IMR-90 (cell line): ENCODE measurements around the gene SBF2. TPM values are rescaled to one million over a fixed set of nuclear protein-coding genes. Genes with fewer than 3 reads are reported as not detected.

Source experiments
- ATAC-seq: fragments of 200-7000 bp; cut with Tn5 transposase; 2 replicates; pipeline ENCODE4 v1.9.1; 2020; ENCODE audit warnings: low read depth, mild to moderate bottlenecking, moderate library complexity
- BruUV-seq: library from RNA; stranded (reverse); fragments of 400-500 nt; replicated peaks from 2 replicates; lab custom pipeline; 2021; lab: Mats Ljungman, UMichigan
- CTCF ChIA-PET: fragments of 300-600 bp; formaldehyde crosslinking; extraction: SDS; loops from one replicate; lab custom pipeline; 2021; ENCODE audit warnings: antibody characterized with exemption; lab: Yijun Ruan, JAX
- POLR2A ChIA-PET: fragments of 300-600 bp; sonication (Branson Sonifier 250); formaldehyde crosslinking; loops from one replicate; lab custom pipeline; 2022; ENCODE audit warnings: antibody characterized with exemption; ENCODE audit not compliant: unreplicated experiment; lab: Charles Lee
- DNase-seq: peaks from one replicate; pipeline ENCODE4 v3.0.0; 2013
- H2AFZ ChIP-seq: replicated peaks from 2 replicates; pipeline ENCODE3; 2013; ENCODE audit warnings: low read length, mild to moderate bottlenecking; ENCODE audit not compliant: poor library complexity
- H2AK5ac ChIP-seq: 2 replicates; pipeline ENCODE4 v1.6.1; 2013; ENCODE audit warnings: low read depth, low read length, inconsistent platforms
- H2AK9ac ChIP-seq: replicated peaks from 2 replicates; pipeline ENCODE3; 2013; ENCODE audit warnings: mild to moderate bottlenecking, low read depth, low read length, moderate library complexity; ENCODE audit not compliant: poor library complexity
- H2BK120ac ChIP-seq: 2 replicates; pipeline ENCODE4 v1.6.1; 2013; ENCODE audit warnings: low read depth, low read length, inconsistent platforms
- H2BK15ac ChIP-seq: 3 replicates; pipeline ENCODE4 v1.6.1; 2013; ENCODE audit warnings: low read depth, low read length, inconsistent platforms
- H2BK20ac ChIP-seq: 2 replicates; pipeline ENCODE4 v1.6.1; 2013; ENCODE audit warnings: low read depth, mild to moderate bottlenecking, inconsistent platforms, low read length, moderate library complexity
- H2BK5ac ChIP-seq: 2 replicates; pipeline ENCODE4 v1.6.1; 2013; ENCODE audit warnings: mild to moderate bottlenecking, low read depth, low read length, inconsistent platforms; ENCODE audit not compliant: poor library complexity, severe bottlenecking
- H3K14ac ChIP-seq: replicated peaks from 2 replicates; pipeline ENCODE4 v1.6.1; 2013; ENCODE audit warnings: low read depth, low read length, inconsistent platforms
- H3K18ac ChIP-seq: 2 replicates; pipeline ENCODE4 v1.6.1; 2013; ENCODE audit warnings: low read depth, low read length, control low read depth
- H3K23ac ChIP-seq: 2 replicates; pipeline ENCODE4 v1.6.1; 2013; ENCODE audit warnings: low read depth, low read length, inconsistent platforms
- H3K27ac ChIP-seq: 2 replicates; pipeline ENCODE4 v1.5.1; 2013; ENCODE audit warnings: mild to moderate bottlenecking, control low read depth, low read length; ENCODE audit not compliant: insufficient read depth
- H3K27me3 ChIP-seq: 2 replicates; pipeline ENCODE4 v1.6.1; 2013; ENCODE audit warnings: low read length; ENCODE audit not compliant: control insufficient read depth, insufficient read depth
- H3K36me3 ChIP-seq: 2 replicates; pipeline ENCODE4 v1.6.1; 2013; ENCODE audit warnings: low read length, mixed read lengths; ENCODE audit not compliant: control insufficient read depth, insufficient read depth
- H3K4ac ChIP-seq: 2 replicates; pipeline ENCODE4 v1.6.1; 2013; ENCODE audit warnings: low read depth, low read length, inconsistent platforms
- H3K4me1 ChIP-seq: 2 replicates; pipeline ENCODE4 v1.6.1; 2013; ENCODE audit warnings: low read length, mixed read lengths; ENCODE audit not compliant: control insufficient read depth, insufficient read depth
- H3K4me2 ChIP-seq: 2 replicates; pipeline ENCODE4 v1.6.1; 2013; ENCODE audit warnings: low read depth, mild to moderate bottlenecking, control low read depth, low read length, moderate library complexity
- H3K4me3 ChIP-seq: 2 replicates; pipeline ENCODE4 v1.5.1; 2013; ENCODE audit warnings: low read depth, mild to moderate bottlenecking, control low read depth, low read length, moderate library complexity; ENCODE audit not compliant: insufficient read depth
- H3K56ac ChIP-seq: 2 replicates; pipeline ENCODE4 v1.6.1; 2013; ENCODE audit warnings: low read length, inconsistent platforms; ENCODE audit not compliant: insufficient read depth; ENCODE audit errors: extremely low read depth
- H3K79me1 ChIP-seq, 2 experiments: 2 replicates each; pipeline ENCODE4 v1.6.1; 2013; ENCODE audit warnings: low read length in 2 of 2, inconsistent platforms in 1 of 2, low read depth in 1 of 2
- H3K9ac ChIP-seq: 2 replicates; pipeline ENCODE4 v1.6.1; 2013; ENCODE audit warnings: low read depth, low read length, control low read depth
- H3K9me1 ChIP-seq: 2 replicates; pipeline ENCODE4 v1.6.1; 2013; ENCODE audit warnings: low read length, inconsistent platforms; ENCODE audit not compliant: insufficient read depth
- H3K9me3 ChIP-seq: 2 replicates; pipeline ENCODE4 v1.6.1; 2013; ENCODE audit warnings: low read length; ENCODE audit not compliant: control insufficient read depth, insufficient read depth
- H4K20me1 ChIP-seq: 2 replicates; pipeline ENCODE4 v1.6.1; 2013; ENCODE audit warnings: low read length, inconsistent platforms; ENCODE audit not compliant: insufficient read depth
- H4K5ac ChIP-seq: 2 replicates; pipeline ENCODE4 v1.6.1; 2013; ENCODE audit warnings: mild to moderate bottlenecking, low read depth, low read length, control low read depth
- H4K8ac ChIP-seq, 2 experiments: 2 replicates each; pipeline ENCODE4 v1.6.1; 2013; ENCODE audit warnings: low read depth in 2 of 2, low read length in 2 of 2, control low read depth in 1 of 2, inconsistent platforms in 1 of 2
- H4K91ac ChIP-seq: 2 replicates; pipeline ENCODE4 v1.6.1; 2013; ENCODE audit warnings: low read depth, low read length, inconsistent platforms; ENCODE audit not compliant: insufficient read depth
- RFX5 ChIP-seq: IDR thresholded peaks from 2 replicates; pipeline ENCODE4 v1.8.0; 2012; ENCODE audit warnings: low read depth, mild to moderate bottlenecking, low read length, moderate library complexity
- WGBS, 2 experiments: methylation state at CpG; one replicate each; pipeline versions ENCODE4 v1.1.5 to v1.1.7; 2013; ENCODE audit warnings: missing lambda C conversion rate in 2 of 2; ENCODE audit not compliant: insufficient read length in 1 of 2; ENCODE audit errors: extremely low coverage in 2 of 2; 5-methylcytosine and 5-hydroxymethylcytosine counted together
- dilution Hi-C: fragments of 300-500 bp; cut with HindIII; formaldehyde crosslinking; loops from one replicate; pipeline ENCODE4 v1.14.3; 2018; ENCODE audit warnings: low sequenced_read_pairs; ENCODE audit not compliant: unreplicated experiment
- in situ Hi-C: fragments of 300-500 bp; cut with MboI; formaldehyde crosslinking; loops from 3 replicates; pipeline ENCODE4 v1.14.3; 2019; ENCODE audit warnings: low sequenced_read_pairs, inconsistent platforms, mixed read lengths
- intact Hi-C: fragments of 100-400 bp; cut with micrococcal nuclease; formaldehyde crosslinking; loops from 2 replicates; pipeline ENCODE4 v1.10.0; 2022
- polyA plus RNA-seq, 3 experiments: library from polyadenylated mRNA; depleted of rRNA; stranded (reverse); fragments of >200 nt; gene quantifications; 2 replicates each; pipeline ENCODE4 v1.2.3, GENCODE V29; 2012; ENCODE audit warnings: low replicate concordance in 1 of 3
- total RNA-seq: library from RNA; depleted of rRNA; stranded (reverse); fragments of >200 nt; gene quantifications from 2 replicates; pipeline ENCODE4 v1.2.3, GENCODE V29; 2012
- TF ChIP-seq, protein P1 (sequence below): conservative IDR thresholded peaks from 2 replicates; pipeline ENCODE4 v1.5.1; 2012; ENCODE audit warnings: mild to moderate bottlenecking, low read depth, low read length, improper control_type of control experiment
- TF ChIP-seq, protein P2 (sequence below): fragments of 150-350 bp; IDR thresholded peaks from 2 replicates; pipeline ENCODE4 v1.6.1; 2017; ENCODE audit warnings: mild to moderate bottlenecking, antibody characterized with exemption, low read length, low read depth
- TF ChIP-seq, protein P3 (sequence below): fragments of 150-350 bp; IDR thresholded peaks from 2 replicates; pipeline ENCODE4 v1.6.1; 2016; ENCODE audit warnings: low read depth, mild to moderate bottlenecking, low read length, moderate library complexity, borderline replicate concordance

SBF2 gene
- total and polyA plus RNA-seq, 2 of the 4 experiments (the other 2 are of a cell fraction): 23.8 to 51.8 TPM

DNA sequence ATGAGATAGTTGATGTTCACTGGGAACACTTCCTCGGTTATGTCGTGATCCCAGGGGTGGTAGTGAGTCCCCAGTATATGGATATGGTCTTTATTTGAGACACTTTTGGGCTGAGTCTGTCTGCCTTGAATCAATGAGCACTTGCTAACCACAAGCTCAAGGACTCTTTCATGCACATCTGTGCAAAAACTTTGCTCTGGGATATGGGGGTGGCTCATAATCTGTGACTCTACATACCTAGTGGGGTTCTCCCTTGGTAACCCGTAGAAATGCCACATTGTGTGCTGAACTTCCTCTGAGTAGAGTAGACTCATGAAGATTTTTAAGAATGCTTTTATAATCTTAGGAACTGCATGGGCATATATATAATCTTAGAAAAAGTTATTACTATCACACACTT lies 560.8 kb downstream of the SBF2 start:
- Histone ChIP-seq H3K27me3 (no peaks in the 10 kb centered on the region), H3K4me3 (no peak overlapping the region), H3K4me2 (no peak overlapping the region), H4K8ac (no peak overlapping the region), H3K36me3 (peaks cover 30% of the 10 kb centered on the region), H3K27ac (no peak overlapping the region), H2BK5ac (no peak overlapping the region), H4K5ac (no peak overlapping the region), H2AK9ac (no peak overlapping the region), H4K91ac (no peak overlapping the region), H3K79me1 (peaks cover 21 to 53% of the 10 kb centered on the region in 2 experiments), H2BK20ac (no peak overlapping the region), H3K56ac (no peak overlapping the region), H2BK120ac (no peak overlapping the region), H4K20me1 (no peaks in the 10 kb centered on the region; the same call in 1 of the 2 replicates), H3K4ac (no peak overlapping the region), H3K9me1 (peaks cover 12% of the 10 kb centered on the region), H3K23ac (no peak overlapping the region), H3K9me3 (peaks cover 2% of the 10 kb centered on the region; the same call in 1 of the 2 replicates), H3K18ac (no peak overlapping the region), H3K14ac (no peak overlapping the region), H3K4me1 (peaks cover 2% of the 10 kb centered on the region; the same call in 1 of the 2 replicates), H2AK5ac (no peak overlapping the region), H3K9ac (no peak overlapping the region), H2AFZ (no peak overlapping the region), H2BK15ac (no peak overlapping the region)
- in situ Hi-C loops (no loop called here), intact Hi-C loops (no loop called here), dilution Hi-C loops (no loop called here)
- ATAC-seq (no peak), DNase-seq (no peak)
- no CpG with 5 or more reads among the region's 3 CpGs for WGBS, 2 experiments
- CTCF ChIA-PET: interaction anchor here (1.3 kb wide), 1 partner anchor 18 kb away, joined by 3 read pairs; no protein-coding TSS in a partner anchor
- BruUV-seq: no TSS peak
- TF ChIP-seq, protein P1, sequence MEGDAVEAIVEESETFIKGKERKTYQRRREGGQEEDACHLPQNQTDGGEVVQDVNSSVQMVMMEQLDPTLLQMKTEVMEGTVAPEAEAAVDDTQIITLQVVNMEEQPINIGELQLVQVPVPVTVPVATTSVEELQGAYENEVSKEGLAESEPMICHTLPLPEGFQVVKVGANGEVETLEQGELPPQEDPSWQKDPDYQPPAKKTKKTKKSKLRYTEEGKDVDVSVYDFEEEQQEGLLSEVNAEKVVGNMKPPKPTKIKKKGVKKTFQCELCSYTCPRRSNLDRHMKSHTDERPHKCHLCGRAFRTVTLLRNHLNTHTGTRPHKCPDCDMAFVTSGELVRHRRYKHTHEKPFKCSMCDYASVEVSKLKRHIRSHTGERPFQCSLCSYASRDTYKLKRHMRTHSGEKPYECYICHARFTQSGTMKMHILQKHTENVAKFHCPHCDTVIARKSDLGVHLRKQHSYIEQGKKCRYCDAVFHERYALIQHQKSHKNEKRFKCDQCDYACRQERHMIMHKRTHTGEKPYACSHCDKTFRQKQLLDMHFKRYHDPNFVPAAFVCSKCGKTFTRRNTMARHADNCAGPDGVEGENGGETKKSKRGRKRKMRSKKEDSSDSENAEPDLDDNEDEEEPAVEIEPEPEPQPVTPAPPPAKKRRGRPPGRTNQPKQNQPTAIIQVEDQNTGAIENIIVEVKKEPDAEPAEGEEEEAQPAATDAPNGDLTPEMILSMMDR: no peak
- TF ChIP-seq, protein P2, sequence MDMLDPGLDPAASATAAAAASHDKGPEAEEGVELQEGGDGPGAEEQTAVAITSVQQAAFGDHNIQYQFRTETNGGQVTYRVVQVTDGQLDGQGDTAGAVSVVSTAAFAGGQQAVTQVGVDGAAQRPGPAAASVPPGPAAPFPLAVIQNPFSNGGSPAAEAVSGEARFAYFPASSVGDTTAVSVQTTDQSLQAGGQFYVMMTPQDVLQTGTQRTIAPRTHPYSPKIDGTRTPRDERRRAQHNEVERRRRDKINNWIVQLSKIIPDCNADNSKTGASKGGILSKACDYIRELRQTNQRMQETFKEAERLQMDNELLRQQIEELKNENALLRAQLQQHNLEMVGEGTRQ: no peak
- TF ChIP-seq, protein P3, sequence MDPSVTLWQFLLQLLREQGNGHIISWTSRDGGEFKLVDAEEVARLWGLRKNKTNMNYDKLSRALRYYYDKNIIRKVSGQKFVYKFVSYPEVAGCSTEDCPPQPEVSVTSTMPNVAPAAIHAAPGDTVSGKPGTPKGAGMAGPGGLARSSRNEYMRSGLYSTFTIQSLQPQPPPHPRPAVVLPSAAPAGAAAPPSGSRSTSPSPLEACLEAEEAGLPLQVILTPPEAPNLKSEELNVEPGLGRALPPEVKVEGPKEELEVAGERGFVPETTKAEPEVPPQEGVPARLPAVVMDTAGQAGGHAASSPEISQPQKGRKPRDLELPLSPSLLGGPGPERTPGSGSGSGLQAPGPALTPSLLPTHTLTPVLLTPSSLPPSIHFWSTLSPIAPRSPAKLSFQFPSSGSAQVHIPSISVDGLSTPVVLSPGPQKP: no peak
- no peak for TF ChIP-seq RFX5
- POLR2A ChIA-PET: no interaction called here
